CD4-positive, alpha-beta T cell treated with Interleukin-1 beta for 1 hour (primary cell): ENCODE data around the gene GPR42.
"Not testable (repeated sequence)": the region's sequence is repeated elsewhere in the genome, so short reads cannot be mapped to it uniquely, and the experiment has no call there.

ENCODE experiments used
- DNase-seq, 2 donors: peaks; one replicate each; pipeline ENCODE4 v3.0.0-alpha.2; 2020 to 2022

The GPR42 gene

DNA sequence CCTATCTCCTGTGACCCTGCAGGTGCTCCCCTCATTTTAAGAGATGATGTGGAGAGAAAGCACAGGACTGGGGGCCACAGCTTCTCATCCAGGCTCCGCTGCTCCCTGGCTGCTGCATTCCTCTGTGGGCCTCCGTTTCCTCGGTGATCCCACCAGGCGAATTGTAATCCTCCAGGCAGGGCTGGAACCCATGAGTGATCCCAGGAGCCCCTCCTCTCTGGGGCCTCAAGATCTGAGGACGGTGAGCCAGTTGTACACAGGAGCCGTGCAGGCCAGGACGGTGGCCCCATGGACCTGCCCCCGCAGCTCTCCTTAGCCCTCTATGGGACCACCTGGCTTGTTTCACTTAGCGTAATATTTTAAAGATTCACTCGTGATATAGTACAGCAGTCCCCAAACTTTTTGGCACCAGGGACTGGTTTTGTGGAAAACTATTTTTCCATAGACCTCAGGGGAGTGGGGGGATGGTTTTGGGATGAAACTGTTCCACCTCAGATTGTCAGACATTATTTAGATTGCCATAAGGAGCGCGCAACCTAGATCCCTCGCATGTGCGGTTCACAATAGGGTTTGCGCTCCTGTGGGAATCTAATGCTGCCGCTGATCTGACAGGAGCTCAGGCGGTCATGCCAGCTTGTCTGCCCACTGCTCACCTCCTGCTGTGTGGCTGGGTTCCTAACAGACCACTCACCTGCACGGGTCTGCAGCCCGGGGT is 7.0 kb upstream of the GPR42 start:
- DNase-seq = no peak

GRCh38 chr19:35365303-35365702 is 5.6 kb upstream of the GPR42 start:
- DNase-seq = no peak

DNA sequence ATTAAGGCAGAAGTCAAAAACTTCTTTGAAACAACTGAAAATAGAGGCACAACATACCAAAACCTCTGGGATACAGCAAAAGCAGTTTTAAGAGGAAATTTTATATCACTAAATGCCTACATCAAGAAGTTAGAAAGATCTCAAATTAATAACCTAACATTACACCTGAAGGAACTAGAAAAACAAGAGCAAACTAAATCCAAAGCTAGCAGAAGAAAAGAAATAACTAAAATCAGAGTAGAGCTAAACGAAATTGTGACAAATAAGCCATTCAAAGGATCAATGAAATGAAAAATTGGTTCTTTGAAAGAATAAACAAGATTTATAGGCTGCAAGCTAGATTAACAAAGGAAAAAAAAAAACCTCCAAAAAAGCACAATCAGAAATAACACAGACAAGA is 2.5 kb upstream of the GPR42 start:
- no peak for DNase-seq

GRCh38 chr19:35369522-35369921 is 1.3 kb upstream of the GPR42 start:
- DNase-seq = no peak

GRCh38 chr19:35373492-35373891 is 2.6 kb downstream of the GPR42 start:
- no peak for DNase-seq

GRCh38 chr19:35374031-35374430 is 3.2 kb downstream of the GPR42 start:
- DNase-seq = not testable (repeated sequence)

GRCh38 chr19:35375505-35376307 is 4.8 kb downstream of the GPR42 start:
- DNase-seq = no peak

- no peak for DNase-seq
Observed at GRCh38 chr19:35377656-35378055, 6.8 kb downstream of the GPR42 start.

GRCh38 chr19:35378356-35378755 is 7.5 kb downstream of the GPR42 start:
- no peak for DNase-seq

DNA sequence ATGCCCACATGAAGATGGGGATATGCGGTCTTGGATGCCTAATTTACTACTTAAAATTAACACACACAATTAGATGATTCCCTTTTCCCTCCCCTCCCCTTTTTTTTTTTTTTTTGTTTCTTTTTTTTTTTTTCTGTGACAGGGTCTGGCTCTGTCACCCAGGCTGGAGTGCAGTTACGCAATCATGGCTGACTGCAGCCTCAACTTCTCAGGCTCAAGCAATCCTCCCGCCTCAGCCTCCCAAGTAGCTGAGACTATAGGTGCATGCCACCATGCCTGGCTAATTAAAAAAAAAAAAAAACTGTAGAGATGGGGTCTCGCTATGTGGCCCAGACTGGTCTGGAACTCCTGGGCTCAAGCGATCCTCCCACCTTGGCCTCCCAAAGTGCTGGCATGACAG is 8.7 kb downstream of the GPR42 start:
- not testable (repeated sequence) for DNase-seq

DNA sequence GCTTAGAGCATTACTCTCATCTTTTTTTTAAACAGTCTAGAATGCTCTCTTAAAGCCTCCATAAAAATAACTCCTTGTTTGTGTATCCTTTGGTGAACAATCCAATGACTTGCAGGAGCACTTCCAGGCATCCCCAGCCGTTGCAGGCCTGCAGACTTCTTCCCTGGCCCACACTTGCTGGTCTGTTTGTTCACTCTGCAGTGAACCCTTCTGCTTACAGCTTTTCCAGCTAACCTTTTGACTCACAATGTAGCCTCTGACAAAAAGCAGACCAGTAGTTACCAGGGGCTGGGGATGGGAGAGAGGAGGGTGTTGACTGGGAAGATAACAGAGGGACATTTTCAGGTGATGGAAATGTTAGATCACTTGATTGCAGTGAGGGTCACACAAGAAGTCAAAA is 9.1 kb downstream of the GPR42 start:
- no peak for DNase-seq

DNA sequence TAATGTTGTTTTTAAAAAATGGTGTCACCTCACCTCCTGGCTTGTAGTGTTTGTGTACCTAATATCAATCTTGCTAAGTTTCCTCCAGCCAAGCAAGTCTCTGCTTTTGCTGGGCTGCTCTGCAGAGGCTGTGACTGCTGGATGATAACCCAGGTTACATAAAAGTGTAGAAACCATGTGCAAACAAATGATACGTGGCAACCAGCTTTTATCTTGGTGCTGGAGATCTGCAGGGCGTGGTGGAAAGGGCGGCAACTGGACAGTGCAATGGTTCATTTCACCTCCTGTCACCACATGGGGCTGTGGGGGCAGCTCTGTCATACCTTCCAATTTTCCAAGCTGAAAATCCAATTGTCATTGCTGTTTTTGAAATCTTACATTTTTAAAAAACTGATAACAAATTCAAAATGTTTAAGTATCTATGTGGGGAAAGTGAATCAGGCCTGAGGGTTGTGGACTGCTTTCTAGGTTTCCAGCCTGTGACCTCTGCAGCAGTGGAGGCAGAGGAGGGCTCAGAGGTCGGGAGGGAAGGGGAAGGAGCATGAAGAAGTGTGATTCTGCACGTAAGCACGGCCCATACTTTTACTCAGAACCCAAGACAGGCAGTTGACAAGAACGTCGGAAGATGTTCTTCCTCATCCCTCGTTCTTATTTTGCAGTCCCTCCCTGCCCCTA is 9.7 kb downstream of the GPR42 start:
- no peak for DNase-seq

DNA sequence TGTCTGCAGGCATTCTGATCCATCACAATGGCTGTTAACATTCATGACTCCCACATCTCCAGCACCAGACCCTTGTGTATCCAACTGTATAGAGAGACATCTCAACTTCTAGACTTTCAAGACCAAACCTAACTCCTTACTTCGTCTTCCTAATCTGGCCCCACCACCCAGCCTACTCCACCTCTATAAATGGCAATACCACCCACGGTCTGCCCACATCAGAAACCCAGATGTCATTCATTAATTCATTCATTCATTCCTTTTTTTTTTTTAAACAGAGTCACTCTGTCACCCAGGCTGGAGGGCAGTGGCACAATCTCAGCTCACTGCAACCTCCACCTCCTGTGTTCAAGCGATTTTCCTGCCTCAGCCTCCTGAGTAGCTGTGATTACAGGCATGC is 10.4 kb downstream of the GPR42 start:
- DNase-seq = no peak

GRCh38 chr19:35381926-35382325 is 11.1 kb downstream of the GPR42 start:
- no peak for DNase-seq

DNA sequence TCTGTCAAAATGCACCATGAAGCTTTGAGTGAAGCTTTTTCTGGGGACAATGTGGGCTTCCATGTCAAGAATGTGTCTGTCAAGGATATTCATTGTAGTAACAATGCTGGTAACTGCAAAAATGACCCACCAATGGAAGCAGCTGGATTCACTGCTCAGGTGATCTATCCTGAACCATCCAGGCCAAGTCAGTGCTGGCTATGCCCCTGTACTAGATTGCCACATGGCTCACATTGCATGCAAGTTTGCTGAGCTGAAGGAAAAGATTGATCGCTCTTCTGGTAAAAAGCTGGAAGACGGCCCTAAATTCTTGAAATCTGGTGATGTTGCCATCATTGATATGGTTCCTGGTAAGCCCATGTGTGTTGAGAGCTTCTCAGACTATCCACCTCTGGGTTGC is 12.7 kb downstream of the GPR42 start:
- no peak for DNase-seq

- DNase-seq = no peak
Observed at GRCh38 chr19:35388277-35389054, 17.6 kb downstream of the GPR42 start.

DNA sequence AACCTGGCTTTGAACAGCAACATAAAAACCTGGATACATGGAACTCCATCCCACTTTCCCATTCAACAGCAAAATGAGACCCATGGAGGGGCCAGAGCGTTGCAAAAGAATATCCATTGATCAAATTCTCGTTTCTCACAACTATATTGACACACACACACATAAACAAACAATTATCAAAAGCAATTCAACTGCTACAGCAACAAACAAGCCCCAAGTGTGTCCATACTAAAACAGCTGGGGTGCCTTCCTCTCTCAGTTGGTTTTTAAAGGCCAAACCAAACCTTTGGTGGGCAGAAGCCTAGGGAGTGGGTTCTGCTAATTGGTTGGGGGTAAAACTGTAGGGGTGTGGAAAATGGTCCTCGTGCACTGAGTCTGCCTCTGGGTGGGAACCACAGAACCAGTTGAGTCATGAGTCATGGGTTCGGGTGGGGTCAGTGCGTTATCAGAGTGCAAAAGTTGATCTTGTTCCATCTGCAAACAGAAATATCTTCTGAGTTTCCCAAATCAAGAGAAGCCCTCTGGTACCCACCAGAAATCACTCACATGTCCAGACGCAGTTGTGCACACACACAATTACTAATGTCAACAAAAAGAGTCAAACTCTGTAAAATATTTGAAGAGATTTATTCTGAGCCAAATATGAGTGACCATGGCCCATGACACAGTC is 18.5 kb downstream of the GPR42 start:
- no peak for DNase-seq

GRCh38 chr19:35392742-35393715 is 22.2 kb downstream of the GPR42 start:
- DNase-seq = no peak

DNA sequence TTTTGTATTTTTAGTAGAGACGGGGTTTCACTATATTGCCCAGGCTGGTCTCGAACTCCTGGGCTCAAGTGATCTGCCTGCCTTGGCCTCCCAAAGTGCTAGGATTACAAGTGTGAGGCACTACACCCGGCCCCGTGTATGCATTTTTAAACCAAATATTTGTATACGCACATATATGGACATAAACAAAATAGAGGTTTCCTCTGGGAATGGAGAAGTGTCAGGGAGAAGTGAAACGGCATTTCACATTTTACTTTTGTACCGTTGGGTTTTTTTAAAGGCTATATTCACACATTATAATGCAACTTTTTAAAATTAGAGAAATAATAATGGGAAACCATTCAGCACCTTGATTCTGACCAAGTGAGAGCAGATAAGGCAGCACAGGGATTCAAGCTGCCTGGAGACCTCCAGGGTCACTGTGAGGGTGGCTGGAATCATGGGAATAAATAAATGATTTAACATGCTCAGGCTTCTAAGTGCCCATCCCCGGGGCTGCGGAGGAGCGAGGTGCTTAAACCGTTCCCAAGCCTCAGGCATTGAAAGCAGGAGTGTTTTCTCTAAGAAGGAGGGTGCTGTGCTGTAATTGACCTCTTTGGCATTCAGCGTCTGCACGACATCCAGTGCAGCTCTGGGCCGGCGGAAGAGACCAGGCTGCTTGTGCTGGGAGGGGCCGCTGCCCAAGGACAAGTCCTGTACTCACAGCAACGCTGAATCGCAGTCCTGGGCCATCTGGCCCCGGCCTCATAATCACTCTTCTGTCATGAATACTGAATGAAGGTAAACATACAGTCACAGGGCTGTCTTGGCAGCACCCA is 24.7 kb downstream of the GPR42 start:
- DNase-seq = no peak

DNA sequence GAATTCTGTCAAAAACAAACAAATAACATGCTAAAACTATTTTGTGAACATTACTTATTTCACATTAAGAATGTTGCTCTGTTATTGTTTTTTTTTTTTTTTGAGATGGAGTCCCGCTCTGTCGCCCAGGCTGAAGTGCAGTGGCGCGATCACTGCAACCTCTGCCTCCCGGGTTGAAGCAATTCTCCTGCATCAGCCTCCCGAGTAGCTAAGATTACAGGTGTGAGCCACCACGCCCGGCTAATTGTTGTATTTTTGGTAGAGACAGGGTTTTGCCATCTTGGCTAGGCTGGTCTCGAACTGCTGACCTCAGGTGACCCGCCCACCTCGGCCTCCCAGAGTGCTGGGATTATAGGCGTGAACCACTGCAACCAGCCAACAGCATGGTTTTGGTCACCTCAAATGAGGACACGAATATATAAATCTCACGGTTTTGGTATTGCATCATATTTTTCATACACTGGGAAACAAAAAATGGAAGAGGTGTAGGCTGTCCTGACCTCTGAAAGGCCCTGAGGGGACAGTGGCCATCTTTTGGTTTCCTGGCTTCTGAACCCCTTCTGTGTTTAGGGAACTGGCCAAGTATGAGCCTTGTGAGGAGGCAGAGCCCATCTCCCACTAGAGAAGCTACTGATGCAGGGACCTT is 25.5 kb downstream of the GPR42 start:
- no peak for DNase-seq
